ENCODE data around the gene IAPP.

IAPP gene

DNA sequence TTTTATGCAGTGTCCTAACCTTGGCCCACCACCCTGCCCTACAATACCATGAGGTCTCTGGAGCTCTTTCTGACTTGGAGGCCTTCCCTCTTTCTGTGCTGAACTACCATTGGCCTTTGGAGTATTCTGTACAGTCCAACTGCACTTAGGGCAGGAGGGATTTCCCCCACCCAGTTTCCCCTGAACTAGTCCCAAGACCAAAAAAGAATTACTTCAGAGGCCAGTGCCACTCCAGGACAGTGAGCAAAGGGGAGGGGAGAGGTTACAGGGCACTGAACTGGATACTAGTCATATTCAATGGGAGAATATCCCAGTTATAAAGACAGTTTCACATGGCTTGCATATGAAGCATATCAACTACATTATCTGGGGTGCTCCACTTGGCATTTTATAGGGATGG lies 44.1 kb upstream of the IAPP start:
- H3K4me3 ChIP-seq (ENCODE audit: low read depth, low read length, poor library complexity, severe bottlenecking) = no peak overlapping the region
- H4K20me1 ChIP-seq (ENCODE audit: insufficient read depth, low read length) = no peaks in the 10 kb centered on the region
- H3K9ac ChIP-seq (ENCODE audit: low read length) = no peak overlapping the region
- no peaks in the 10 kb centered on the region for H3K36me3 ChIP-seq (ENCODE audit: insufficient read depth, low read length)
- no peak overlapping the region for H3K4me2 ChIP-seq (ENCODE audit: low read length)
- H3K79me2 ChIP-seq (ENCODE audit: insufficient read depth, low read length) = no peaks in the 10 kb centered on the region
- H3K27me3 ChIP-seq (ENCODE audit: insufficient read depth, low read length) = no peaks in the 10 kb centered on the region
- H3K27ac ChIP-seq (ENCODE audit: low read depth, low read length, poor library complexity, severe bottlenecking) = no peak overlapping the region
- no peaks in the 10 kb centered on the region for H3F3A ChIP-seq (ENCODE audit: insufficient read depth, low read length)
- no peak overlapping the region for H2AFZ ChIP-seq (ENCODE audit: low read length)
- peaks cover 9% of the 10 kb centered on the region for H3K9me3 ChIP-seq (ENCODE audit: low read length)
- no peaks in the 10 kb centered on the region for H3K9me2 ChIP-seq (ENCODE audit: low read depth, low read length)
- H3K4me1 ChIP-seq (ENCODE audit: insufficient read depth, low read length, severe bottlenecking) = no peaks in the 10 kb centered on the region
- no peak for TF ChIP-seq EZH2 (IDR thresholded peaks at IDR 0.05; ENCODE audit: borderline replicate concordance, low read length)
- TF ChIP-seq, protein P1, sequence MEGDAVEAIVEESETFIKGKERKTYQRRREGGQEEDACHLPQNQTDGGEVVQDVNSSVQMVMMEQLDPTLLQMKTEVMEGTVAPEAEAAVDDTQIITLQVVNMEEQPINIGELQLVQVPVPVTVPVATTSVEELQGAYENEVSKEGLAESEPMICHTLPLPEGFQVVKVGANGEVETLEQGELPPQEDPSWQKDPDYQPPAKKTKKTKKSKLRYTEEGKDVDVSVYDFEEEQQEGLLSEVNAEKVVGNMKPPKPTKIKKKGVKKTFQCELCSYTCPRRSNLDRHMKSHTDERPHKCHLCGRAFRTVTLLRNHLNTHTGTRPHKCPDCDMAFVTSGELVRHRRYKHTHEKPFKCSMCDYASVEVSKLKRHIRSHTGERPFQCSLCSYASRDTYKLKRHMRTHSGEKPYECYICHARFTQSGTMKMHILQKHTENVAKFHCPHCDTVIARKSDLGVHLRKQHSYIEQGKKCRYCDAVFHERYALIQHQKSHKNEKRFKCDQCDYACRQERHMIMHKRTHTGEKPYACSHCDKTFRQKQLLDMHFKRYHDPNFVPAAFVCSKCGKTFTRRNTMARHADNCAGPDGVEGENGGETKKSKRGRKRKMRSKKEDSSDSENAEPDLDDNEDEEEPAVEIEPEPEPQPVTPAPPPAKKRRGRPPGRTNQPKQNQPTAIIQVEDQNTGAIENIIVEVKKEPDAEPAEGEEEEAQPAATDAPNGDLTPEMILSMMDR (IDR thresholded peaks at IDR 0.05; ENCODE audit: low read length) = no peak

DNA sequence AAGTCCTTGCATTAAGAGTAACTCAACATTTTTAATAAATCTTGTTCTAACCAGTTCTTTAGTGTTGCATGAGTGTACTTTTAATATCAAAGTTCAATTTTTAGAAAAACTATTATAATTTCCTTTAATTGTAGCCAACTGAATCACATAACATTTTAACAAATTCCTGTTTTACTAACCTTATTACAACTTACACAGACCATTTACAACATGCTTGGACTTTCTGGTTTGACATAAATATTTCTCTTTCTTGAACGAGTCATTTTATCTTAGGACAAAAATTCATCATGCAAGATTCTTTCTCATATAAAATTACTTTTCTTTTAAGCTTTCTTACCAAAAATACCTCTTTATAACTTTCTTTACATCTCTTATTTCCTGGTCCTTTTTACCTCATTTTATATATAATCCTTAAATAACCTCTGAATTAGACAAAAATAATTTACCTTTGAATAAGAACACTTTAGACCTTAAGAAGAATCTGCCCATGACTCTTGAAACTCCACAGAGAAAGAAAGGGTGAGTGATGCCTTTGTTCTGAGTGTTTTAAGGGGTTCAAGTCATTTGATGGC lies 41.9 kb upstream of the IAPP start:
- no peak overlapping the region for H3K4me3 ChIP-seq (ENCODE audit: low read depth, low read length, poor library complexity, severe bottlenecking)
- H4K20me1 ChIP-seq (ENCODE audit: insufficient read depth, low read length) = no peaks in the 10 kb centered on the region
- TF ChIP-seq EZH2 (IDR thresholded peaks at IDR 0.05; ENCODE audit: borderline replicate concordance, low read length) = no peak
- TF ChIP-seq, protein P1 (IDR thresholded peaks at IDR 0.05; ENCODE audit: low read length) = no peak
- no peaks in the 10 kb centered on the region for H3K36me3 ChIP-seq (ENCODE audit: insufficient read depth, low read length)
- no peak overlapping the region for H3K9ac ChIP-seq (ENCODE audit: low read length)
- H3K9me3 ChIP-seq (ENCODE audit: low read length) = peaks cover 9% of the 10 kb centered on the region
- H3K27ac ChIP-seq (ENCODE audit: low read depth, low read length, poor library complexity, severe bottlenecking) = no peak overlapping the region
- H2AFZ ChIP-seq (ENCODE audit: low read length) = no peak overlapping the region
- H3K27me3 ChIP-seq (ENCODE audit: insufficient read depth, low read length) = no peaks in the 10 kb centered on the region
- H3K4me2 ChIP-seq (ENCODE audit: low read length) = no peak overlapping the region
- H3K4me1 ChIP-seq (ENCODE audit: insufficient read depth, low read length, severe bottlenecking) = no peaks in the 10 kb centered on the region
- no peaks in the 10 kb centered on the region for H3K79me2 ChIP-seq (ENCODE audit: insufficient read depth, low read length)
- no peaks in the 10 kb centered on the region for H3K9me2 ChIP-seq (ENCODE audit: low read depth, low read length)
- H3F3A ChIP-seq (ENCODE audit: insufficient read depth, low read length) = no peaks in the 10 kb centered on the region

DNA sequence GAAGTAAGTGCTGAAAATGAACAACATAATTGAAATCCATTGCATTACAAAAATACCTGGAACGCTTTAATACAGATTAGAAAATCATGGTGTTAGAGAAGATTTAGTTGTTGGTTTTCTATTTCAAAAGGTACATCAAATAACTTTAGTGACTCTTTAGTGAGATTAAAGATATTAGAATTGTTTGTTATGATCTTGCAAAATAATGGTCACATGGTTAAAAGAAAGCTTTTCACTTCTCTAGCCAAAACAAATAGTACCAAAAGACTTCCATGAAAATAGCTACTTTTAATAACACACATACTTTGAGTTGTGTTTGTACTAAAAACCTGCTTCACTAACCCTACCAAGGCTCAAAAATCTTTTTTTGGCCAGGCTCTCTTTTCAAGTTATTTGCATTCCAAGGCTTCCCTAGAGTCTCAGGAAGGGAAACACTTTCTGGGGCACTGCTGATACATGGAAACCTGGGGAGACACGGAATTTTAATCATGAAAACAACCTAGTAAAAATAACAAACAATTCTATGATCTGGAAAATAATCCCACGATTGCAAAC lies 37.9 kb upstream of the IAPP start, which contains the start of gene SLCO1A2:
Gene SLCO1A2 (minus strand): TSS at position 147 of the 555 bp plus-strand sequence. CDS start 270 bp downstream, outside the sequence.
- no peak within 1 kb of the TSS for H3K4me3 ChIP-seq (ENCODE audit: low read depth, low read length, poor library complexity, severe bottlenecking)
- H3K9me3 ChIP-seq (ENCODE audit: low read length) = peaks cover 9% of the 10 kb centered on the region
- H3K4me2 ChIP-seq (ENCODE audit: low read length) = no peak within 1 kb of the TSS
- H3K79me2 ChIP-seq (ENCODE audit: insufficient read depth, low read length) = no peaks in the 10 kb centered on the region
- H3K27me3 ChIP-seq (ENCODE audit: insufficient read depth, low read length) = no peaks in the 10 kb centered on the region
- H2AFZ ChIP-seq (ENCODE audit: low read length) = no peak within 1 kb of the TSS
- no peak within 1 kb of the TSS for H3K9ac ChIP-seq (ENCODE audit: low read length)
- H3K36me3 ChIP-seq (ENCODE audit: insufficient read depth, low read length) = no peaks in the 10 kb centered on the region
- TF ChIP-seq EZH2 (IDR thresholded peaks at IDR 0.05; ENCODE audit: borderline replicate concordance, low read length) = no peak
- TF ChIP-seq, protein P1 (IDR thresholded peaks at IDR 0.05; ENCODE audit: low read length) = no peak
- no peak within 1 kb of the TSS for H3K27ac ChIP-seq (ENCODE audit: low read depth, low read length, poor library complexity, severe bottlenecking)
- no peaks in the 10 kb centered on the region for H3K9me2 ChIP-seq (ENCODE audit: low read depth, low read length)
- H3F3A ChIP-seq (ENCODE audit: insufficient read depth, low read length) = no peaks in the 10 kb centered on the region
- H3K4me1 ChIP-seq (ENCODE audit: insufficient read depth, low read length, severe bottlenecking) = no peaks in the 10 kb centered on the region
- H4K20me1 ChIP-seq (ENCODE audit: insufficient read depth, low read length) = no peaks in the 10 kb centered on the region
